PC-3 (cell line): ENCODE results near the gene PKNOX2. TPM values are rescaled to one million over a fixed set of nuclear protein-coding genes. Genes with fewer than 3 reads are reported as not detected.
A peak's percentile ranks its signal among the peaks of the same experiment; 100 is the strongest.

ENCODE experiments used
- ATAC-seq: fragments of 200-7000 bp; cut with Tn5 transposase; 2 replicates; pipeline ENCODE4 v1.9.1; 2020; ENCODE audit warnings: mild to moderate bottlenecking, moderate library complexity
- BruUV-seq: library from RNA; stranded (reverse); fragments of 400-500 nt; replicated peaks from 2 replicates; lab custom pipeline; 2021; lab: Mats Ljungman, UMichigan
- CTCF ChIA-PET: fragments of 300-600 bp; sonication (Branson Sonifier 250); formaldehyde crosslinking; loops from one replicate; lab custom pipeline; 2022; ENCODE audit warnings: antibody characterized with exemption; lab: Charles Lee
- POLR2A ChIA-PET: fragments of 300-600 bp; sonication (Branson Sonifier 250); formaldehyde crosslinking; loops from one replicate; lab custom pipeline; 2022; ENCODE audit warnings: antibody characterized with exemption; ENCODE audit not compliant: unreplicated experiment; lab: Charles Lee
- DNase-seq: peaks from one replicate; pipeline ENCODE4 v3.0.0-alpha.2; 2015
- H2AFZ ChIP-seq: fragments of 300-600 bp; sonication (generic); 2 replicates; pipeline ENCODE4 v1.6.0; 2016; ENCODE audit warnings: antibody characterized with exemption, low read length
- H3F3A ChIP-seq: fragments of 300-600 bp; sonication (generic); one replicate; pipeline ENCODE4 v1.6.0; 2017; ENCODE audit warnings: antibody characterized with exemption, low read length, control low read depth, mild to moderate bottlenecking; ENCODE audit not compliant: unreplicated experiment
- H3K27ac ChIP-seq: fragments of 300-600 bp; sonication (generic); 2 replicates; pipeline ENCODE4 v1.5.1; 2016; ENCODE audit warnings: mild to moderate bottlenecking, low read length
- H3K27me3 ChIP-seq: fragments of 300-600 bp; sonication (generic); 2 replicates; pipeline ENCODE4 v1.6.1; 2016; ENCODE audit warnings: low read length, mixed read lengths
- H3K36me3 ChIP-seq: fragments of 300-600 bp; sonication (generic); 2 replicates; pipeline ENCODE4 v1.6.1; 2016; ENCODE audit warnings: low read depth, mixed run types, low read length, mixed read lengths
- H3K4me1 ChIP-seq: fragments of 300-600 bp; sonication (generic); 2 replicates; pipeline ENCODE4 v1.5.1; 2016; ENCODE audit warnings: low read length; ENCODE audit not compliant: insufficient read depth
- H3K4me2 ChIP-seq: fragments of 300-600 bp; sonication (generic); 2 replicates; pipeline ENCODE4 v1.6.0; 2016; ENCODE audit warnings: low read length
- H3K4me3 ChIP-seq: fragments of 300-600 bp; sonication (generic); 2 replicates; pipeline ENCODE4 v1.5.1; 2016; ENCODE audit warnings: mild to moderate bottlenecking, low read length, mixed read lengths
- H3K79me2 ChIP-seq: fragments of 300-600 bp; sonication (generic); 2 replicates; pipeline ENCODE4 v1.6.1; 2017; ENCODE audit warnings: low read length, mixed read lengths
- H3K9ac ChIP-seq: fragments of 300-600 bp; sonication (generic); 2 replicates; pipeline ENCODE4 v1.6.0; 2016; ENCODE audit warnings: mild to moderate bottlenecking, low read length
- H3K9me2 ChIP-seq: fragments of 300-600 bp; sonication (generic); replicated peaks from 2 replicates; pipeline ENCODE4 v1.6.1; 2016; ENCODE audit warnings: mixed run types, low read length, mixed read lengths
- H3K9me3 ChIP-seq: fragments of 300-600 bp; sonication (generic); 2 replicates; pipeline ENCODE4 v1.6.1; 2016; ENCODE audit warnings: low read length, mixed read lengths
- H4K20me1 ChIP-seq: fragments of 300-600 bp; sonication (generic); 2 replicates; pipeline ENCODE4 v1.6.1; 2016; ENCODE audit warnings: low read length, mixed read lengths
- EZH2 ChIP-seq: fragments of 300-600 bp; sonication (generic); IDR thresholded peaks from one replicate; pipeline ENCODE4 v1.6.1; 2017; ENCODE audit warnings: antibody characterized with exemption, mild to moderate bottlenecking, low read length; ENCODE audit not compliant: unreplicated experiment
- EZH2phosphoT487 ChIP-seq: fragments of 300-600 bp; sonication (generic); IDR thresholded peaks from 2 replicates; pipeline ENCODE4 v1.6.1; 2018; ENCODE audit warnings: mild to moderate bottlenecking, antibody characterized with exemption, low read length, borderline replicate concordance
- intact Hi-C: fragments of 100-400 bp; cut with micrococcal nuclease; formaldehyde crosslinking; loops from 2 replicates; pipeline ENCODE4 v1.9.0; 2023
- total RNA-seq: library from RNA; depleted of rRNA; stranded (reverse); fragments of >200 nt; gene quantifications from 2 replicates; pipeline ENCODE4 v1.2.3, GENCODE V29; 2014
- TF ChIP-seq, protein P1 (sequence below): fragments of 300-600 bp; sonication (generic); conservative IDR thresholded peaks from 2 replicates; pipeline ENCODE4 v1.5.1; 2017; ENCODE audit warnings: antibody characterized with exemption, low read depth, mild to moderate bottlenecking, low read length

The PKNOX2 gene
- total RNA-seq, 1 experiment from 2014 or later = not detected

- Histone ChIP-seq H3K36me3 (no peaks in the 10 kb centered on the region), H2AFZ (no peak overlapping the region), H3K4me3 (no peak overlapping the region), H3K4me1 (peaks cover 7% of the 10 kb centered on the region; the same call in 1 of the 2 replicates), H3K4me2 (no peak overlapping the region), H3K27ac (no peak overlapping the region), H3F3A (no peaks in the 10 kb centered on the region), H3K79me2 (no peaks in the 10 kb centered on the region), H3K9me2 (no peaks in the 10 kb centered on the region), H3K27me3 (peaks cover 31% of the 10 kb centered on the region), H3K9ac (no peak overlapping the region), H3K9me3 (no peaks in the 10 kb centered on the region), H4K20me1 (no peaks in the 10 kb centered on the region)
- ATAC-seq (no peak), DNase-seq (no peak)
- POLR2A ChIA-PET = no interaction called here
- no peak for TF ChIP-seq EZH2
- TF ChIP-seq, protein P1, sequence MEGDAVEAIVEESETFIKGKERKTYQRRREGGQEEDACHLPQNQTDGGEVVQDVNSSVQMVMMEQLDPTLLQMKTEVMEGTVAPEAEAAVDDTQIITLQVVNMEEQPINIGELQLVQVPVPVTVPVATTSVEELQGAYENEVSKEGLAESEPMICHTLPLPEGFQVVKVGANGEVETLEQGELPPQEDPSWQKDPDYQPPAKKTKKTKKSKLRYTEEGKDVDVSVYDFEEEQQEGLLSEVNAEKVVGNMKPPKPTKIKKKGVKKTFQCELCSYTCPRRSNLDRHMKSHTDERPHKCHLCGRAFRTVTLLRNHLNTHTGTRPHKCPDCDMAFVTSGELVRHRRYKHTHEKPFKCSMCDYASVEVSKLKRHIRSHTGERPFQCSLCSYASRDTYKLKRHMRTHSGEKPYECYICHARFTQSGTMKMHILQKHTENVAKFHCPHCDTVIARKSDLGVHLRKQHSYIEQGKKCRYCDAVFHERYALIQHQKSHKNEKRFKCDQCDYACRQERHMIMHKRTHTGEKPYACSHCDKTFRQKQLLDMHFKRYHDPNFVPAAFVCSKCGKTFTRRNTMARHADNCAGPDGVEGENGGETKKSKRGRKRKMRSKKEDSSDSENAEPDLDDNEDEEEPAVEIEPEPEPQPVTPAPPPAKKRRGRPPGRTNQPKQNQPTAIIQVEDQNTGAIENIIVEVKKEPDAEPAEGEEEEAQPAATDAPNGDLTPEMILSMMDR = no peak
- no peak for TF ChIP-seq EZH2phosphoT487
- BruUV-seq = no TSS peak
- intact Hi-C loops = loop anchor here (10.0 kb wide), 1 partner anchor 711 kb away; no protein-coding TSS in a partner anchor
- CTCF ChIA-PET = no interaction called here
Observed at GRCh38 chr11:125163431-125164063, 1.0 kb upstream of the PKNOX2 start.

DNA sequence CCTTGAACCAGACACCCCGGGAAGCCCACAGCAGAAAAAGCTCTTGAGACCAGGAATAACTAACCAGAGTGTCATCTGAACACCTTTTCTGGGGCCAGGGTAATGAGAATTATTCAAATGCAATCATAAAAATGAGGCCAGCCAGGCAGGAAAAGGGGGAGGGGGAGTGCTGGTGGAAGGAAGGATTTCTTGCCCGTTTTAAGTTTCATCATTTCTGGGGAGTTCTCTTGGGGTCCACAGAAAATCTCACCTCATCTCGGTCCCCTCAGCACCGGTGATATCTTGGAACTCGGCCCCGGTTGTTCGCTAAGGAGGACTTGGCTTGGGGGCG lies 495 bp upstream of the PKNOX2 start:
- BruUV-seq = no TSS peak
- Histone ChIP-seq H3K4me1 (peaks cover 7% of the 10 kb centered on the region; the same call in 1 of the 2 replicates), H3K36me3 (no peaks in the 10 kb centered on the region), H3K9me3 (no peaks in the 10 kb centered on the region), H3F3A (no peaks in the 10 kb centered on the region), H3K79me2 (no peaks in the 10 kb centered on the region), H3K4me2 (peak overlapping the region; percentile 100), H3K9me2 (no peaks in the 10 kb centered on the region), H2AFZ (peak overlapping the region; percentile 41), H3K4me3 (no peak overlapping the region; the same call in 1 of the 2 replicates), H3K9ac (no peak overlapping the region), H4K20me1 (no peaks in the 10 kb centered on the region), H3K27ac (no peak overlapping the region), H3K27me3 (peaks cover 28% of the 10 kb centered on the region)
- ChIA-PET CTCF (no interaction called here), POLR2A (no interaction called here)
- TF ChIP-seq, protein P1 = no peak
- TF ChIP-seq EZH2phosphoT487 = no peak
- TF ChIP-seq EZH2 = no peak
- no peak for ATAC-seq
- no peak for DNase-seq
- intact Hi-C loops = loop anchor here (10.0 kb wide), 1 partner anchor 711 kb away; no protein-coding TSS in a partner anchor
